ENCODE data around the gene F11R. TPM values are rescaled to one million over a fixed set of nuclear protein-coding genes. Genes with fewer than 3 reads are reported as not detected.

The F11R gene
- total and polyA plus RNA-seq, 2 donors (not counting 3 experiments of a cell fraction or from before 2014, with no cell fraction given) = 97.0 to 124 TPM

GRCh38 chr1:161054232-161054631, 33.3 kb upstream of the F11R start:
- Histone ChIP-seq H3K9me3 (replicated peaks; ENCODE audit: control insufficient read depth, insufficient read depth, low read length) (no peaks in the 10 kb centered on the region), H3K27ac (ENCODE audit: insufficient read depth, low read depth, low read length) (no peak overlapping the region), H3K9ac (replicated peaks; ENCODE audit: extremely low read depth, insufficient read depth, low read length) (no peak overlapping the region), H3K27me3 (ENCODE audit: control insufficient read depth in 2 of 2, insufficient read depth in 2 of 2, low read length in 2 of 2) (no peaks in the 10 kb centered on the region), H3K36me3 (ENCODE audit: control insufficient read depth in 2 of 2, extremely low read depth in 1 of 2, insufficient read depth in 2 of 2, low read length in 2 of 2) (no peaks in the 10 kb centered on the region), H4K20me1 (replicated peaks; ENCODE audit: control insufficient read depth, extremely low read depth, insufficient read depth, low read length) (no peaks in the 10 kb centered on the region), H3K4me2 (ENCODE audit: insufficient read depth, low read length) (no peak overlapping the region), H3K9me1 (replicated peaks; ENCODE audit: control insufficient read depth, extremely low read depth, insufficient read depth, low read length) (no peaks in the 10 kb centered on the region), H3K4me3 (replicated peaks in 1 of 3; ENCODE audit: insufficient read depth in 1 of 3, low read depth in 1 of 3, low read length in 3 of 3) (no peak overlapping the region), H3K4me1 (ENCODE audit: control insufficient read depth, extremely low read depth, insufficient read depth, low read length) (no peaks in the 10 kb centered on the region), H3K79me2 (ENCODE audit: control insufficient read depth, insufficient read depth, low read length) (no peaks in the 10 kb centered on the region), H2AFZ (ENCODE audit: low read depth, low read length) (no peak overlapping the region)
- ChIA-PET POLR2A (no interaction called here), CTCF (interaction anchor here (0.9 to 2.3 kb wide), 4 partner anchors 9 to 64 kb away, joined by 3 to 11 read pairs (median 6); no protein-coding TSS in a partner anchor)
- FAIRE-seq (no peak), DNase-seq (ENCODE audit: low read depth, low spot score) (no peak)
- no TSS peak for BruUV-seq (replicated peaks)
- intact Hi-C loops (cut with micrococcal nuclease) = loop anchor here (10.0 kb wide), 1 partner anchor 729 kb away; no protein-coding TSS in a partner anchor
- dilution Hi-C loops (cut with MboI; ENCODE audit: extremely low pct_ligation_motif_present, low sequenced_read_pairs) = no loop called here
- TF ChIP-seq POLR2AphosphoS5 (IDR thresholded peaks at IDR 0.05; ENCODE audit: insufficient read depth, low read depth, low read length) (no peak), CTCF (IDR thresholded peaks at IDR 0.05; ENCODE audit: extremely low read depth in 1 of 2, insufficient read depth in 1 of 2, low read depth in 1 of 2, low read length in 2 of 2) (no peak), MAX (IDR thresholded peaks at IDR 0.05; ENCODE audit: insufficient read depth, insufficient read length) (no peak), GATA2 (IDR thresholded peaks at IDR 0.05; ENCODE audit: insufficient read depth, insufficient read length, low read depth, low read length) (no peak), EZH2 (IDR thresholded peaks at IDR 0.05; ENCODE audit: borderline replicate concordance, low read depth, low read length, severe bottlenecking) (no peak), FOS (IDR thresholded peaks at IDR 0.05; ENCODE audit: borderline replicate concordance, insufficient read depth, low read length) (no peak), MYC (IDR thresholded peaks at IDR 0.05; ENCODE audit: low read depth, low read length) (no peak)
